Hepatocyte (in vitro differentiated cells): ENCODE results near the gene SCNN1G. TPM values are rescaled to one million over a fixed set of nuclear protein-coding genes. Genes with fewer than 3 reads are reported as not detected.
A peak's percentile ranks its signal among the peaks of the same experiment; 100 is the strongest.

Experiments used
- DNase-seq: peaks from one replicate; pipeline ENCODE4 v3.0.0-alpha.2; 2016; ENCODE audit warnings: low spot score
- H2AFZ ChIP-seq: fragments of 200-600 bp; sonication (generic); 2 replicates; pipeline ENCODE4 v1.6.0; 2016; ENCODE audit warnings: antibody characterized with exemption, mild to moderate bottlenecking
- H3K27ac ChIP-seq: fragments of 200-600 bp; sonication (generic); 2 replicates; pipeline ENCODE4 v1.5.1; 2016; ENCODE audit warnings: mild to moderate bottlenecking
- H3K27me3 ChIP-seq: fragments of 200-600 bp; sonication (generic); 2 replicates; pipeline ENCODE4 v1.6.1; 2016
- H3K36me3 ChIP-seq: fragments of 200-600 bp; sonication (generic); replicated peaks from 2 replicates; pipeline ENCODE4 v1.5.1; 2016; ENCODE audit warnings: low read depth; ENCODE audit not compliant: insufficient read depth
- H3K4me1 ChIP-seq: fragments of 200-600 bp; sonication (generic); 2 replicates; pipeline ENCODE4 v1.5.1; 2016; ENCODE audit warnings: mild to moderate bottlenecking, moderate library complexity; ENCODE audit not compliant: insufficient read depth
- H3K4me2 ChIP-seq: fragments of 200-600 bp; sonication (generic); 2 replicates; pipeline ENCODE4 v1.6.0; 2016
- H3K4me3 ChIP-seq: fragments of 200-600 bp; sonication (generic); 2 replicates; pipeline ENCODE4 v1.5.1; 2016; ENCODE audit warnings: mild to moderate bottlenecking
- H3K79me2 ChIP-seq: fragments of 200-600 bp; sonication (generic); 2 replicates; pipeline ENCODE4 v1.6.0; 2017; ENCODE audit warnings: mild to moderate bottlenecking
- H3K9me2 ChIP-seq: fragments of 200-600 bp; sonication (generic); replicated peaks from 2 replicates; pipeline ENCODE4 v1.6.0; 2017; ENCODE audit warnings: mild to moderate bottlenecking; ENCODE audit not compliant: insufficient read depth
- H3K9me3 ChIP-seq: fragments of 200-600 bp; sonication (generic); 2 replicates; pipeline ENCODE4 v1.5.1; 2016; ENCODE audit warnings: low read depth, mild to moderate bottlenecking
- H4K20me1 ChIP-seq: fragments of 200-600 bp; sonication (generic); 2 replicates; pipeline ENCODE4 v1.6.0; 2016; ENCODE audit warnings: mild to moderate bottlenecking; ENCODE audit not compliant: insufficient read depth, poor library complexity, severe bottlenecking
- CTCF ChIP-seq: fragments of 200-600 bp; sonication (generic); IDR thresholded peaks from 2 replicates; pipeline ENCODE4 v1.5.1; 2016; ENCODE audit warnings: antibody characterized with exemption, mild to moderate bottlenecking; ENCODE audit not compliant: poor library complexity
- EZH2 ChIP-seq: fragments of 200-600 bp; sonication (generic); IDR thresholded peaks from 2 replicates; pipeline ENCODE4 v1.6.1; 2016; ENCODE audit warnings: antibody characterized with exemption, mild to moderate bottlenecking, borderline replicate concordance
- EZH2phosphoT487 ChIP-seq: fragments of 200-600 bp; sonication (generic); IDR thresholded peaks from one replicate; pipeline ENCODE4 v1.6.1; 2018; ENCODE audit warnings: antibody characterized with exemption, mild to moderate bottlenecking, low read depth, moderate library complexity; ENCODE audit not compliant: unreplicated experiment, severe bottlenecking
- WGBS: methylation state at CpG from one replicate; pipeline ENCODE4 v1.1.6; 2016; ENCODE audit warnings: low lambda C conversion rate; ENCODE audit errors: missing lambda C conversion rate; 5-methylcytosine and 5-hydroxymethylcytosine counted together
- polyA plus RNA-seq: library from polyadenylated mRNA; unstranded; fragments of >200 nt; fragmentation: Nextera tagmentation; extraction: Ambion mirVana; gene quantifications from 2 replicates; pipeline ENCODE4 v1.2.1, GENCODE V29; 2016
- total RNA-seq: library from RNA; depleted of rRNA; stranded (reverse); fragments of >200 nt; gene quantifications from 2 replicates; pipeline ENCODE4 v1.2.3, GENCODE V29; 2014

SCNN1G gene
- total and polyA plus RNA-seq, 2 experiments from 2014 or later, result 0.23 to 0.69 TPM

- H3K4me3 ChIP-seq, result no peak overlapping the region
- H3K79me2 ChIP-seq, result no peaks in the 10 kb centered on the region
- H3K4me1 ChIP-seq, result no peaks in the 10 kb centered on the region
- H3K27ac ChIP-seq, result no peak overlapping the region
- DNase-seq, result no peak
- H3K9me3 ChIP-seq, result no peaks in the 10 kb centered on the region
- no peaks in the 10 kb centered on the region for H3K36me3 ChIP-seq
- H2AFZ ChIP-seq, result no peak overlapping the region
- no peaks in the 10 kb centered on the region for H3K9me2 ChIP-seq
- H3K4me2 ChIP-seq, result no peak overlapping the region
- no peak for TF ChIP-seq EZH2phosphoT487
- H4K20me1 ChIP-seq, result no peaks in the 10 kb centered on the region
- H3K27me3 ChIP-seq, result peaks cover 16% of the 10 kb centered on the region
- WGBS, result 93% methylated on average over 3 of the region's 3 CpGs
Measured at GRCh38 chr16:23172994-23173393, 9.6 kb upstream of the SCNN1G start.

- no peaks in the 10 kb centered on the region for H3K9me3 ChIP-seq
- H3K4me1 ChIP-seq, result no peaks in the 10 kb centered on the region
- H3K4me3 ChIP-seq, result no peak overlapping the region
- H4K20me1 ChIP-seq, result no peaks in the 10 kb centered on the region
- no peaks in the 10 kb centered on the region for H3K36me3 ChIP-seq
- peaks cover 24% of the 10 kb centered on the region for H3K27me3 ChIP-seq
- WGBS, result 52% methylated on average over 2 of the region's 2 CpGs
- H3K9me2 ChIP-seq, result no peaks in the 10 kb centered on the region
- DNase-seq, result peak; percentile 34
- no peak overlapping the region for H3K27ac ChIP-seq
- no peaks in the 10 kb centered on the region for H3K79me2 ChIP-seq
- H3K4me2 ChIP-seq, result no peak overlapping the region
- TF ChIP-seq CTCF (no peak), EZH2phosphoT487 (no peak), EZH2 (no peak)
- no peak overlapping the region for H2AFZ ChIP-seq
Measured at GRCh38 chr16:23174622-23175021, 7.9 kb upstream of the SCNN1G start.

GRCh38 chr16:23175651-23176050, 6.9 kb upstream of the SCNN1G start:
- H4K20me1 ChIP-seq, result no peaks in the 10 kb centered on the region
- no peak for DNase-seq
- no peaks in the 10 kb centered on the region for H3K4me1 ChIP-seq
- no peak overlapping the region for H3K4me3 ChIP-seq
- H3K27ac ChIP-seq, result no peak overlapping the region
- no peak overlapping the region for H2AFZ ChIP-seq
- no peak overlapping the region for H3K4me2 ChIP-seq
- peaks cover 24% of the 10 kb centered on the region for H3K27me3 ChIP-seq
- no peaks in the 10 kb centered on the region for H3K9me3 ChIP-seq
- H3K79me2 ChIP-seq, result no peaks in the 10 kb centered on the region
- H3K9me2 ChIP-seq, result no peaks in the 10 kb centered on the region
- no peaks in the 10 kb centered on the region for H3K36me3 ChIP-seq
- TF ChIP-seq CTCF (no peak), EZH2 (no peak), EZH2phosphoT487 (no peak)

- Histone ChIP-seq H3K79me2 (no peaks in the 10 kb centered on the region), H3K4me2 (no peak overlapping the region), H3K36me3 (no peaks in the 10 kb centered on the region), H3K27me3 (peaks cover 69% of the 10 kb centered on the region), H3K4me3 (no peak overlapping the region), H3K9me3 (no peaks in the 10 kb centered on the region), H3K4me1 (peaks cover 8% of the 10 kb centered on the region), H2AFZ (no peak overlapping the region), H4K20me1 (no peaks in the 10 kb centered on the region), H3K9me2 (no peaks in the 10 kb centered on the region), H3K27ac (no peak overlapping the region)
- no CpG with 5 or more reads among the region's 4 CpGs for WGBS
- DNase-seq, result no peak
- TF ChIP-seq EZH2phosphoT487 (no peak), CTCF (no peak), EZH2 (no peak)
Measured at GRCh38 chr16:23181506-23181905, 1.0 kb upstream of the SCNN1G start.
